ENCODE measurements around the gene TLCD4. TPM values are rescaled to one million over a fixed set of nuclear protein-coding genes. Genes with fewer than 3 reads are reported as not detected.
A peak's percentile ranks its signal among the peaks of the same experiment; 100 is the strongest.

TLCD4 gene
- total RNA-seq, 1 experiment from 2014 or later = 2.0 TPM

GRCh38 chr1:95072532-95073419, 44.4 kb upstream of the TLCD4 start, which contains the start of gene ALG14:
ALG14 (minus strand) TSS chr1:95072951; CDS start chr1:95072898, 53 bp downstream.
- ChIA-PET CTCF (interaction anchor here (0.8 to 3.8 kb wide), 9 partner anchors 12 to 218 kb away, joined by 3 to 44 read pairs (median 7); partner anchors contain the start of genes RWDD3 and TLCD4), POLR2A (no interaction called here)
- Mint-ChIP-seq H3K4me1 (peaks cover 9% of the 10 kb centered on the region), H3K9me3 (no peaks in the 10 kb centered on the region), H3K27ac (peak within 1 kb of the TSS; percentile 90), H3K27me3 (ENCODE audit: low read depth) (peaks cover 2% of the 10 kb centered on the region; the same call in 1 of the 2 replicates), H3K36me3 (no peaks in the 10 kb centered on the region), H3K4me3 (peak within 1 kb of the TSS; percentile 97)
- DNase-seq (ENCODE audit: low spot score) (peak; percentile 86), ATAC-seq (peak; percentile 99)
- TF ChIP-seq IRF1 (CRISPR knock-in tag; IDR thresholded peaks at IDR 0.05) (no peak), ZNF219 (CRISPR knock-in tag; IDR thresholded peaks at IDR 0.05; ENCODE audit: borderline replicate concordance) (no peak), ZMAT4 (CRISPR knock-in tag; IDR thresholded peaks at IDR 0.05) (no peak), AR (CRISPR knock-in tag; IDR thresholded peaks at IDR 0.05) (no peak), SMAD3 (CRISPR knock-in tag; IDR thresholded peaks at IDR 0.05; ENCODE audit: borderline replicate concordance) (no peak), TP53 (CRISPR knock-in tag; IDR thresholded peaks at IDR 0.05) (no peak), CBFB (CRISPR knock-in tag; IDR thresholded peaks at IDR 0.05; ENCODE audit: low read depth) (no peak), MYBL2 (CRISPR knock-in tag; IDR thresholded peaks at IDR 0.05) (0 out of 2 replicates have a peak, but pooled peaks have one; percentile 27), ATF1 (CRISPR knock-in tag; IDR thresholded peaks at IDR 0.05) (no peak), RELA (CRISPR knock-in tag; IDR thresholded peaks at IDR 0.05; ENCODE audit: borderline replicate concordance) (no peak), ZNF512 (CRISPR knock-in tag; IDR thresholded peaks at IDR 0.05; ENCODE audit: borderline replicate concordance) (no peak), GABPB1 (CRISPR knock-in tag; IDR thresholded peaks at IDR 0.05) (peak; percentile 86), OVOL2 (CRISPR knock-in tag; IDR thresholded peaks at IDR 0.05; ENCODE audit: borderline replicate concordance) (no peak), USF2 (CRISPR knock-in tag; IDR thresholded peaks at IDR 0.05) (no peak), HMGXB4 (CRISPR knock-in tag; IDR thresholded peaks at IDR 0.05) (no peak), ZNF317 (CRISPR knock-in tag; IDR thresholded peaks at IDR 0.05; ENCODE audit: borderline replicate concordance, low read depth) (no peak), TEAD4 (CRISPR knock-in tag; IDR thresholded peaks at IDR 0.05) (no peak), ZBTB21 (CRISPR knock-in tag; IDR thresholded peaks at IDR 0.05; ENCODE audit: borderline replicate concordance) (no peak), CREB1 (CRISPR knock-in tag; IDR thresholded peaks at IDR 0.05) (no peak)
- TF ChIP-seq, protein P1, sequence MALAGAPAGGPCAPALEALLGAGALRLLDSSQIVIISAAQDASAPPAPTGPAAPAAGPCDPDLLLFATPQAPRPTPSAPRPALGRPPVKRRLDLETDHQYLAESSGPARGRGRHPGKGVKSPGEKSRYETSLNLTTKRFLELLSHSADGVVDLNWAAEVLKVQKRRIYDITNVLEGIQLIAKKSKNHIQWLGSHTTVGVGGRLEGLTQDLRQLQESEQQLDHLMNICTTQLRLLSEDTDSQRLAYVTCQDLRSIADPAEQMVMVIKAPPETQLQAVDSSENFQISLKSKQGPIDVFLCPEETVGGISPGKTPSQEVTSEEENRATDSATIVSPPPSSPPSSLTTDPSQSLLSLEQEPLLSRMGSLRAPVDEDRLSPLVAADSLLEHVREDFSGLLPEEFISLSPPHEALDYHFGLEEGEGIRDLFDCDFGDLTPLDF (CRISPR knock-in tag; IDR thresholded peaks at IDR 0.05) = no peak
- TF ChIP-seq, protein P2, sequence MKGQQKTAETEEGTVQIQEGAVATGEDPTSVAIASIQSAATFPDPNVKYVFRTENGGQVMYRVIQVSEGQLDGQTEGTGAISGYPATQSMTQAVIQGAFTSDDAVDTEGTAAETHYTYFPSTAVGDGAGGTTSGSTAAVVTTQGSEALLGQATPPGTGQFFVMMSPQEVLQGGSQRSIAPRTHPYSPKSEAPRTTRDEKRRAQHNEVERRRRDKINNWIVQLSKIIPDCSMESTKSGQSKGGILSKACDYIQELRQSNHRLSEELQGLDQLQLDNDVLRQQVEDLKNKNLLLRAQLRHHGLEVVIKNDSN (CRISPR knock-in tag; IDR thresholded peaks at IDR 0.05) = no peak; the same call in 1 of the 2 replicates
- TF ChIP-seq, protein P3, sequence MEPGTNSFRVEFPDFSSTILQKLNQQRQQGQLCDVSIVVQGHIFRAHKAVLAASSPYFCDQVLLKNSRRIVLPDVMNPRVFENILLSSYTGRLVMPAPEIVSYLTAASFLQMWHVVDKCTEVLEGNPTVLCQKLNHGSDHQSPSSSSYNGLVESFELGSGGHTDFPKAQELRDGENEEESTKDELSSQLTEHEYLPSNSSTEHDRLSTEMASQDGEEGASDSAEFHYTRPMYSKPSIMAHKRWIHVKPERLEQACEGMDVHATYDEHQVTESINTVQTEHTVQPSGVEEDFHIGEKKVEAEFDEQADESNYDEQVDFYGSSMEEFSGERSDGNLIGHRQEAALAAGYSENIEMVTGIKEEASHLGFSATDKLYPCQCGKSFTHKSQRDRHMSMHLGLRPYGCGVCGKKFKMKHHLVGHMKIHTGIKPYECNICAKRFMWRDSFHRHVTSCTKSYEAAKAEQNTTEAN (CRISPR knock-in tag; IDR thresholded peaks at IDR 0.05) = no peak
